CD14-positive monocyte (primary cell): ENCODE data around the gene FCGR2B. TPM values are rescaled to one million over a fixed set of nuclear protein-coding genes. Genes with fewer than 3 reads are reported as not detected.
"Not testable (repeated sequence)": the region's sequence is repeated elsewhere in the genome, so short reads cannot be mapped to it uniquely, and the experiment has no call there.

Experiments used
- DNase-seq, 3 donors: peaks; one replicate each; pipeline ENCODE4 v3.0.0-alpha.2; 2011 to 2022
- H2AFZ ChIP-seq: 2 replicates; pipeline ENCODE4 v1.6.0; 2012; ENCODE audit warnings: mild to moderate bottlenecking, low read depth, low read length, inconsistent platforms; ENCODE audit not compliant: insufficient read depth, poor library complexity, severe bottlenecking
- H3K27ac ChIP-seq, 2 donors: 1 replicate in 1 of 2; 2 replicates in 1 of 2; pipeline ENCODE4 v1.5.1; 2012 to 2013; ENCODE audit warnings: low read length in 2 of 2, control low read depth in 1 of 2, inconsistent platforms in 1 of 2, low read depth in 1 of 2, mild to moderate bottlenecking in 1 of 2
- H3K27me3 ChIP-seq, 2 donors: one replicate each; pipeline versions ENCODE4 v1.6.0 to v1.6.1; 2011 to 2013; ENCODE audit warnings: low read length in 2 of 2; ENCODE audit not compliant: control insufficient read depth in 2 of 2, insufficient read depth in 2 of 2
- H3K36me3 ChIP-seq, 2 donors: replicated peaks in 1 of 2; 1 replicate in 1 of 2; 2 replicates in 1 of 2; pipeline versions ENCODE4 v1.5.1 to v1.6.1; 2012 to 2013; ENCODE audit warnings: low read length in 2 of 2, control low read depth in 1 of 2, inconsistent platforms in 1 of 2, mild to moderate bottlenecking in 1 of 2; ENCODE audit not compliant: insufficient read depth in 2 of 2, control insufficient read depth in 1 of 2
- H3K4me1 ChIP-seq, 2 donors: 1 replicate in 1 of 2; 2 replicates in 1 of 2; pipeline versions ENCODE4 v1.5.1 to v1.6.1; 2012 to 2013; ENCODE audit warnings: low read length in 2 of 2, control low read depth in 1 of 2, inconsistent platforms in 1 of 2, mild to moderate bottlenecking in 1 of 2, moderate library complexity in 1 of 2; ENCODE audit not compliant: insufficient read depth in 2 of 2, control insufficient read depth in 1 of 2
- H3K4me2 ChIP-seq: replicated peaks from 2 replicates; pipeline ENCODE3; 2012; ENCODE audit warnings: low read length, moderate library complexity, mild to moderate bottlenecking; ENCODE audit not compliant: poor library complexity, severe bottlenecking; ENCODE audit errors: extremely low read depth
- H3K4me3 ChIP-seq, 3 experiments: fragments of 200-600 bp in 1 of 3; sonication (generic) in 1 of 3; replicated peaks in 1 of 3; 1 replicate in 2 of 3; 2 replicates in 1 of 3; pipeline ENCODE4 v1.5.1; 2011 to 2013; ENCODE audit warnings: low read length in 3 of 3, mild to moderate bottlenecking in 3 of 3, control low read depth in 2 of 3, low read depth in 2 of 3, inconsistent platforms in 1 of 3, moderate library complexity in 1 of 3
- H3K79me2 ChIP-seq: 2 replicates; pipeline ENCODE4 v1.6.0; 2012; ENCODE audit warnings: mild to moderate bottlenecking, control low read depth, inconsistent platforms, low read length, moderate library complexity; ENCODE audit not compliant: insufficient read depth
- H3K9ac ChIP-seq: 2 replicates; pipeline ENCODE4 v1.6.0; 2017; ENCODE audit warnings: low read length, mild to moderate bottlenecking; ENCODE audit not compliant: insufficient read depth, poor library complexity, severe bottlenecking
- H3K9me3 ChIP-seq, 2 donors: replicated peaks in 1 of 2; 1 replicate in 1 of 2; 2 replicates in 1 of 2; pipeline versions ENCODE4 v1.5.1 to v1.6.1; 2012 to 2013; ENCODE audit warnings: low read length in 2 of 2, control low read depth in 1 of 2; ENCODE audit not compliant: control insufficient read depth in 1 of 2, insufficient read depth in 1 of 2
- H4K20me1 ChIP-seq: 2 replicates; pipeline ENCODE4 v1.6.0; 2012; ENCODE audit warnings: mild to moderate bottlenecking, low read length, control low read depth, moderate library complexity; ENCODE audit not compliant: insufficient read depth
- H3K27ac Mint-ChIP-seq, 7 donors: one replicate each; pipeline ENCODE4 v1.8.0; 2020; ENCODE audit warnings: mild to moderate bottlenecking in 7 of 7, mixed read lengths in 7 of 7, moderate library complexity in 6 of 7, inconsistent platforms in 2 of 7
- H3K27me3 Mint-ChIP-seq, 3 donors: one replicate each; pipeline ENCODE4 v1.8.0; 2021 to 2022; ENCODE audit warnings: low read depth in 3 of 3, mild to moderate bottlenecking in 3 of 3, mixed read lengths in 3 of 3, moderate library complexity in 3 of 3, inconsistent platforms in 1 of 3
- H3K36me3 Mint-ChIP-seq, 2 donors: one replicate each; pipeline ENCODE4 v1.8.0; 2020; ENCODE audit warnings: mixed read lengths in 2 of 2, inconsistent platforms in 1 of 2, mild to moderate bottlenecking in 1 of 2
- H3K4me1 Mint-ChIP-seq: one replicate; pipeline ENCODE4 v1.8.0; 2020; ENCODE audit warnings: mild to moderate bottlenecking, mixed read lengths
- H3K4me3 Mint-ChIP-seq, 2 donors: one replicate each; pipeline ENCODE4 v1.8.0; 2020; ENCODE audit warnings: mild to moderate bottlenecking in 2 of 2, mixed read lengths in 2 of 2, moderate library complexity in 1 of 2
- H3K9me3 Mint-ChIP-seq, 7 donors: one replicate each; pipeline ENCODE4 v1.8.0; 2020 to 2022; ENCODE audit warnings: mixed read lengths in 7 of 7, mild to moderate bottlenecking in 6 of 7, moderate library complexity in 6 of 7, inconsistent platforms in 2 of 7
- WGBS: methylation state at CpG from one replicate; pipeline ENCODE4 v1.1.5; 2013; ENCODE audit warnings: missing lambda C conversion rate; ENCODE audit not compliant: insufficient coverage; 5-methylcytosine and 5-hydroxymethylcytosine counted together
- intact Hi-C, 2 donors: fragments of 100-400 bp; cut with micrococcal nuclease; formaldehyde crosslinking; loops; one replicate each; pipeline versions ENCODE4 v1.15.0 to v1.15.1; 2023
- polyA plus RNA-seq, 3 donors: library from polyadenylated mRNA; depleted of rRNA in 1 of 3; unstranded in 2 of 3; stranded (reverse) in 1 of 3; fragments of 300-500 nt in 2 of 3; fragments of >200 nt in 1 of 3; fragmentation: Illumina TruSeq in 2 of 3; gene quantifications; 1 replicate in 2 of 3; 2 replicates in 1 of 3; pipeline ENCODE4 v1.2.3, GENCODE V29; 2012 to 2021

The FCGR2B gene
- polyA plus RNA-seq, 3 donors, result 12.1 to 41.5 (median 24.9) TPM

- H3K27ac ChIP-seq, H3K4me1 Mint-ChIP-seq, H3K9ac ChIP-seq, H3K4me1 ChIP-seq, H3K4me2 ChIP-seq, H3K9me3 Mint-ChIP-seq, H3K36me3 ChIP-seq, H3K79me2 ChIP-seq, H3K27me3 Mint-ChIP-seq, H3K27ac Mint-ChIP-seq, DNase-seq, H3K4me3 Mint-ChIP-seq, H3K4me3 ChIP-seq, H4K20me1 ChIP-seq, intact Hi-C loops, H3K27me3 ChIP-seq, H3K9me3 ChIP-seq, H3K36me3 Mint-ChIP-seq, H2AFZ ChIP-seq: not testable (repeated sequence)
- no CpG with 5 or more reads among the region's 9 CpGs for WGBS
These were observed 1.2 kb upstream of the FCGR2B start for GRCh38 chr1:161661660-161662311.

GRCh38 chr1:161663569-161663968 is 626 bp downstream of the FCGR2B start:
- H3K4me2 ChIP-seq, result not testable (repeated sequence)

GRCh38 chr1:161664689-161665088 is 1.7 kb downstream of the FCGR2B start:
- H3K27ac Mint-ChIP-seq, intact Hi-C loops, H3K4me1 ChIP-seq, H4K20me1 ChIP-seq, H3K36me3 Mint-ChIP-seq, H3K9ac ChIP-seq, H3K27me3 ChIP-seq, H3K36me3 ChIP-seq, H3K79me2 ChIP-seq, H2AFZ ChIP-seq, H3K4me2 ChIP-seq, H3K4me1 Mint-ChIP-seq, H3K9me3 ChIP-seq, H3K9me3 Mint-ChIP-seq, DNase-seq, H3K4me3 ChIP-seq, H3K27me3 Mint-ChIP-seq, H3K27ac ChIP-seq: not testable (repeated sequence)
- peak overlapping the region in 1 of 2 donors; percentile 75 for H3K4me3 Mint-ChIP-seq
- no CpG with 5 or more reads among the region's 4 CpGs for WGBS

More at GRCh38 chr1:161663569-161663968, 626 bp downstream of the FCGR2B start:
- H3K9ac ChIP-seq, H3K9me3 ChIP-seq, H3K36me3 Mint-ChIP-seq, H3K27me3 Mint-ChIP-seq, H2AFZ ChIP-seq, H4K20me1 ChIP-seq, DNase-seq, H3K36me3 ChIP-seq, intact Hi-C loops, H3K4me3 Mint-ChIP-seq, H3K79me2 ChIP-seq, H3K4me1 Mint-ChIP-seq, H3K9me3 Mint-ChIP-seq, H3K27ac Mint-ChIP-seq, H3K27ac ChIP-seq, H3K27me3 ChIP-seq, H3K4me1 ChIP-seq: not testable (repeated sequence)
- WGBS, result no CpG with 5 or more reads among the region's 1 CpG
- H3K4me3 ChIP-seq, result peak overlapping the region; percentile 12 to 32 (median 19)

GRCh38 chr1:161671045-161672020 is 8.4 kb downstream of the FCGR2B start:
- H3K9me3 Mint-ChIP-seq, H2AFZ ChIP-seq, H3K36me3 ChIP-seq, DNase-seq, H3K27ac Mint-ChIP-seq, H3K36me3 Mint-ChIP-seq, H3K27ac ChIP-seq, H3K9me3 ChIP-seq, H3K79me2 ChIP-seq, H3K4me3 ChIP-seq, H3K4me1 Mint-ChIP-seq, H3K4me2 ChIP-seq, H3K9ac ChIP-seq, H4K20me1 ChIP-seq, H3K4me1 ChIP-seq, intact Hi-C loops: not testable (repeated sequence)
- Mint-ChIP-seq H3K4me3 (peak overlapping the region in 1 of 2 donors; percentile 67), H3K27me3 (peaks cover 22 to 45% (median 27%) of the 10 kb centered on the region in 3 donors)
- 47% methylated on average over 3 of the region's 15 CpGs for WGBS
- H3K27me3 ChIP-seq, result peaks cover 5 to 33% of the 10 kb centered on the region in 2 donors
